GM21619 (cell line): ENCODE results near the gene LSS.
"Not testable (repeated sequence)": the region's sequence is repeated elsewhere in the genome, so short reads cannot be mapped to it uniquely, and the experiment has no call there.

Experiments used
- ATAC-seq: cut with Tn5 transposase; IDR thresholded peaks from one replicate; pipeline ENCODE4 v1.9.1; 2021; ENCODE audit not compliant: unreplicated experiment

LSS gene

DNA sequence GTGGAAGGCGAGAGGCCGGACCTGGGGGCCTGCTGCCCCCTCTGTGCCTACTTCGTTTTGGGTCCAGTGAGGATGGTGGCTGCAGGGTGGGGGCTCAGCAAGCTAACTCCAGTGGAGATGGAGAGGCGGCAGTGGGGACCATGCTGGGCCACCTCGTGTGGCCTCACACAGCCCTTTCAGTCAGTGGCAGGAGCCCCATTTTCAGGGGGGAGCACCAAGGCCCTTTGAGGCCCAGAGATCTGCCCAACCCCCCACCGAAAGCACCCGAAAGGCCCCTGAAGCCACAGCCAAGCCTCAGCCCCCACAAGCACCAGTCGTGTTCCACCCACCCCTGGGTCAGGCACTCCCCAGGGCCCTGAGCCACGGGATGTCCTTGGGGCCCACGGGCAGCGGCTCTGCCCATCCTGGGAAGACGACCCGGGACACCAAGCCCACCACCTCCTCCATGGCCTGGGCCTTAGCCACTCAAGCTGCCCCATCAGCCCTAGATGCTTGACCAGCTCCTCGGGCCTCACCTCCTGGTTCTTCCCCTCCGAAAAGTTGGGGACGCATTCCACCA is 73.5 kb downstream of the LSS start:
- no peak for ATAC-seq

DNA sequence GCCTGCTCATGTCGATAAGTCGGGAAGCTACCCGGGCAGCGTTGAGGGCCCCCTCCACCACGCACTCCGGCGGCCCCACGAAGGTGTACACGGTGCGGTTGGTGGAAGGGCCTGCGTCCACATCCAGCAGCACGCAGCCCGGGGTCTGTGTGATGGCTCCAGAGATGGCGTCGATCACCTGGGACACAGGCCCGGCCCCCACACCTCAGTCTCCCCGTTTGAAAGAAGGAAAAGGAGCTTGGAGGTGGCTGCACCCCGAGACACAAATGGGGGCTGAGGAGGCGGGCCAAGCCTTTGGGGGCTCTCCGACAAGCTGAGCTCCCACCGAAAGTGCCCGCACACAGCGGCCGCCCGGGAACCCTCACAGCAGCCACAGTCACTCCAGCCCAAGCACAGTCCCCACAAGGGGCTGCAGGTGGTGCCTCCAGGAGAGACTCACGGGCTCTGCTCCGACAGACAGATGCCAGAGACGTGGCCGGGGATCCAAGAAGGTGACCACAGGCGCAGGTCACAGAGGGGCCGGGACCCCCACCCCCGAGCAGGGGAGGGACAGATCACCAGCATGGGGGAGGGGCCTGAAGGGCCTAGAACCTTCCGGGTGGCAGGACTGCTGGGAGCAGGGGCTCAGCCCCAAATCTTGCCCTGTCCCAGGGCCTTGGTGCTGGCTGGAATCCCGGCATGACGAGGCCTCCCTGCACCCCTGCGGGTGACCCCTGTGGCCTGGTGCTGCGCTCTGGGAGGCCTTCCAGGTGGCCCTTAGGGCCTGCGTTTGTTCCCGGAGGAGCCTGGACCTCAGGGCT is 74.2 kb downstream of the LSS start:
- ATAC-seq, result no peak

DNA sequence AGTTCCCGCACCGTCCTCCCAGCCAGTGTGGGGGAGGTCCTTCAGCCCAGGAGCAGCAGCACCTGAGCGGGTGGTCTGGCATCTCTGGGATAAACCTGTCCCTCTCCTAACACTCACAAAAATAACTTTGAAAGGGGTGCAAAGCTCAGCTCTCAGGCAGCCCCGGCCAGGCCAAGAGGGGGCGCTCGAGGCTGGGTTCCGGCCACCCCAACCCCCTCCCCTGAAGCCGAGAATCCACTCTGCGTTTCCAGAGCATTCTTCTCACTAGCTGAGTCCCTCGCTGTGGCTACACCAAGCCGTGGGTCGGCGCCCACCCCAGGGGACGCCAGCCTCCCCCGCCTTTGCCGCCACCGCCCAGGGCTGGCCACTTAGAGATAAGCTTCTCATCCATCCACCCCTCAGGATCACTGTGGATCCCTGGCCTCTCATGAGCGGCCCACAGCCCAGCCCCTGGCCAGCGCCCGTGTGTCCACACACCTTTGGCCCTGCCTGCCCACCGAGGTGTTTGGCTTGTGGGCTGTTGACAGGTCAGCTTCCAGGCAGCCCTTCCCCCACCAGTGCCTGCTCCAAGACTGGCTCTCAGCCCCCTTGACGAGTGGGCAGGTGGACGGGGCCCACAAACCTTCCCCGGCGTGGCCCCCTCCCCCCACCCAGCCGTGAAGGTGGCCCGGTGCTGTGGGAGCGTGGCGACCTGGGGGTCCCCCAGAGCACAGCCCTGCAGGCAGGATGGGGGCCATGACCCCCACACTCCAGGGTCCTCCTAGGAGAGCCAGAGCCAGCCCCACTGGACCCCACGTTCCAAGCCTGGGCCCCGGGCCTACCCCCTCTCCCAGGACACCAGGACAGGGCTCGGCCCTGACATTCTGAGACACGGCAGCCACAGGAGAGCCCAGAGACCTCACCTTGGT is 75.1 kb downstream of the LSS start:
- no peak for ATAC-seq

DNA sequence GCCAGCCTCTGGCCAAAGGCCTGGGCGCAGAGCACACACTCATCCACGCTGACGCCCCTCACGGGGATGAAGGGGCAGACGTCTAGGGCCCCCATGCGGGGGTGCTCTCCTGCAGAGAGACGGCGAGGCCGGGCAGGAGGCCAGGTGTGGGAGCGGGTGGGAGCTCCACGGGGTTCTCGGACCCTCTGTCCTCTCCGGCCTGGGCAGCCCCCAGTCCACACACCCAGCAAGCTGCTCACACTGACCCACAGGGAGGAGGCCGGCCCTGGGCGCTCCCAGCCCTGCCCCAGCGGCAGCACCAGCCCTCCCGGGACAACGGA is 75.7 kb downstream of the LSS start:
- no peak for ATAC-seq

DNA sequence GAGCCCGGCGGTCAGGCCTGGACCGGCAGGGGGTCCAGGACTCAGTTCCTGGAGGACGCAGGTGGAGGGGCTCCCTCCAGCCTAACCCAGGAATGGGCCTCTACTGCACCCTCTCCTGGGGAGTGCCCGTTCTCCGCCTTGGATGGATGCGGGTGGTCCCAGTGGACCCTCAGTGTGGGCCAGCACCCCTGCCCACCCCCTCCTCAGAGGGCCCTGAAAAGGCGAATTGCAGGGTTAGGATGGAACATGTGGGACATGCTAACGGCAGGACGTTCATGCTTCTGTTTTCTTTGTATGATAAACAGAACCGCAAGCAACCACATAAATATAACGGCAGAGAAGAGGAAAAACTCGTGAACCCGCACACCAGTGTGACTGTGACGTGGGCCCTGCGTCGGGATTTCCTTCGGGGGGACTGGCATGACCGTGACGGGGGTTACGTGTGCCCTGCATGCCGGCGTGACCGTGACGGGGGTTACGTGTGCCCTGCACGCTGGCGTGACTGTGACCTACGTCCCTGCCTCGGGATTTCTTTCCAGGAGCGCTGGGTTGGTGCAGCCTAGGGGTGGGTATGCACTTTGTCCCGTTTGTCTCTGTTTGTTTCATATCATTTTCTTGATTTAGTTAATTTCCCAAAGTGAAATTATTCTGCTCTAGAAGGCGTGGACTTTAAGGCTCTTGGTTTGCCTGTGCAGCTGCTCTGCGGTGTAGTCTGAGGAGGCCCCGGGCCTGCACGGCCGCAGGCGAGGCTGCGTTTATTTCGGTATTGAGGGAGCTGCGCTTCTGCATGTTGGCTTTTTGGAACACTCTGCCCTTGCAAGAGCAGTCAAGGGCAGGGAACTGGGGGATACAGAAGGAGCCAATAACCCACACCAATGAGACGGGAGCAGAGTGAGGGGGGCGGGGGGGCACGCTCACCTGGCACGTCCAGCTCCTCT is 76.3 kb downstream of the LSS start:
- ATAC-seq, result no peak

DNA sequence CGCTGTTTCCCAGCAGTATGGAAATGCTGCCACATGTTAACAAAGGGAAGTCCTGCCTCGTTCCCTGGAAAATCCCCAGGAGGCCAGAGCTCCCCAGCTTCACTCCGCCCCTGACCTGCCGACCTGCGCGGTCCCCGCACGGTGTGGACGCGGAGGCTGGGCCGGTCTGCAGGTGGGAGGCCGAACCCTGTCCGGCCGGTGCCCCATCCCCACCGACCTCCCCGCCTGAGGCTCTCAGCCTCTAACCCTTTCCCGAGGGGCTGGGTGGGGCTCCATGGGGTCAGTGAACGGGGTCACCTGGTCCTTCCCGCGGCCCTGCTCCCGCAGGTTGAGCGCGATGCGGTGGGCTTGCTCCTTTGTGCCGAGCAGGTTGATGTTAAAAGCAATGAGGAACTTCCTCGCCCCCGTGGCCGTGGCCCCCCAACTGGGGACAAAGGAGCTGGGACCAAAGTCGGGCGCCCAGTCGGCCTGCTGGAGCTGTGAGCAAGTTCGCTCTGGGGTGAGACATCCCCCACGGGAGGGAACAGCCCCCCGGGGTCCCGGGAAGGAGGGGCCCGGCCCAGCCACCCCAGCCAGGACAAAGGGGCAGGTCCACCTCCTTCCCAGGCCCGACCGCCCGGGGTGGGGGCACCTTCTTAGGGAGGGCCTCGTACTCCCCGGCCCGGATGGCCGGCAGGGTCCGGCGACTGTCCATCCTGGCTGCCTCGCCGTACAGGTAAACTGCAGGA is 77.1 kb downstream of the LSS start:
- no peak for ATAC-seq

DNA sequence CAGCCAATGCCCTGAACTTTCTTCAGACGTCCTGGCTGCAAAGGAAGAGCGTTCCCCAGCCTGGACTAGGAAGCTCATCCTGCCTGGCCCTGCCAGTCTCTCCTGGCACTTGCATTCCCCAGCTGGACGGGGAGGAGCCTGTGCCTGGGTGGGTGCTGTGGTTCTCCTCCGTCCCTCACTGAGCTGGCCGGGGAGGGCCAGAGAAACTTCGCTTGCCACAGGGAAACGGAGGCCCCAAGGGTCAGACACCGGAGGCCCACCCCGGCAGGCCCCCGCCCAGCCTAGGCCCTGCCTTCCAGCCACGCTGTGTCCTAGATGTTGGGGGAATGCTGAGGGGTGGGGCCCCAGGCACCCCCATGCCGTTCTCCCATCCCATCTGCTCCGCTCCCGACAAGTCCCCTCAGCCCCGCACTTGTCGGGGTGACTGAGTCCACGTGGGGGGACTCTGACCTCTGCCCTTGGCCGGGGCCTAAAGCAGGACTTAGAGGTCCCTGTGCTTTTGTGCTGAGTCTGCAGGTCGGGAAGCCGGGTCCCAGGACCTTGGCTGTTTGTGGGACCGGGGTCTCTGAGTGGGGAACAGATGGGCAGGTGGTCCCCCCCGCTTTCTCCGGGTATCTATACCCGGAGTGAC is 78.0 kb downstream of the LSS start:
- ATAC-seq, result no peak

DNA sequence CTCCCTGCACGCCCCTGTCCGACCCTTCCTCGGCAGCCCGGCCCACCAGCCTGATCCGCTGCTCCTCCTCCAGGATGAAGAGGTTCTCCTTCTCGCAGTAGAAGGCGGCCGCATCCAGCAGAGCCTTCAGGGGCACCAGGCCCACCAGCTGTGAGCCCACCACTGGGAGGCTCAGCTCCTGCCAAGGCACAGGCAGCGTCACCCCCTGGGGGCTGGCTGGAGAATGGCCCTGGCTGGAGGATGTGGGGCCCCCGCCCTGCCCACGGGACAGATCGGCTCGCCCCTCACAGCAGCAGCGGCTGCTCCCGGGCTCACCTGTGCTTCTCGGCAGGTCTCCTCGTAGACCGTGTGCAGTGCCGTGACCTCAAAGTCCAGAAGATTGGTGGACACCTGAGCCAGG is 78.5 kb downstream of the LSS start:
- ATAC-seq, result no peak

DNA sequence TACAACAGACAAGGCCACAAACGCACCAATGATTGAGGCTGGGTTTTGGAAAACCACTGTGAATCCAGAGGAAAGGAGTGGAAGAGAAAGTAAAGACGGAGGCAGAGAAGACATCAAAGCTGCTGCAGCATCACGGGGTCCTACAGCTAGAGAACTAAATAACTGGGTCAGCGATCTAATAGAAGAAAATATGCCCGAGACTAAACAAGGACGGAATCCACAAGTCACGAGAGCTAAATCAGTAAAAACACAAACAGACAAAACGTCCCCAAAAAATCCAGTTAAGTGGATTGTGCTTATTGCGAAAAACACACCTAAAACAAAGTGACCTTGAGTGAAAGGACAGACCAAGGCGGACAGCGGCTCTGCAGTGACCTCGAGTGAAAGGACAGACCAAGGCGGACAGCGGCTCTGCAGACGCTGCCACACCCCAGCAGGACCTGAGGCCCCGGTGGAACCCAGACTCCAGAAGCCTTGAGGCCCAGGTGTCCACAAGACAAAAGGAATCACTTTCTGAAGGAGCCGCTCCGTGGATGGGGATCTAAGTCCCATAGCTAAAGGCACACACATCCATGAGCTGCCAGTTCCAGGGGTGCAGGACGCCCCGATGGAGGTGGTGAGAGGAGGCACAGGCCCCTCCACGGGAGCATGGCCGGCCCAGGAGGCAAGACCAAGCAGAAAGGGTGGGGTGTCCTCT is 79.2 kb downstream of the LSS start:
- no peak for ATAC-seq

DNA sequence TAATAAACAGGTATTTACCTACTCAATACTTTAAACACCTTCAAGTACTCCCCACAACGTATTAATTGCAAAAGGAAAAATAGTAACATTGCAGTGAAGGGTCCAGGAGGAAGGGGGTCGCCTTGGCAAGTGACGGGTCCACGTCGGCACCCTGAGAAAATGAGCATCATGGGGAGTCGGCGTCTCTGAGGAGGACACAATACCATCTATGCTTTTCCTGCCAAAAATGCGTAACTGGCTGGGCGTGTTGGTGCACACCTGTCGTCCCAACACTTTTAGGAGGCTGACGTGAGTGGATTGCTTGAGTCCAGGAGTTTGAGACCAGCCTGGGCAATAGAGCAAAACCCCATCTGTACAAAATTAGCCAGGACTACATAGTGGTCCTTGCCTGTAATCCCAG is 80.5 kb downstream of the LSS start:
- no peak for ATAC-seq

DNA sequence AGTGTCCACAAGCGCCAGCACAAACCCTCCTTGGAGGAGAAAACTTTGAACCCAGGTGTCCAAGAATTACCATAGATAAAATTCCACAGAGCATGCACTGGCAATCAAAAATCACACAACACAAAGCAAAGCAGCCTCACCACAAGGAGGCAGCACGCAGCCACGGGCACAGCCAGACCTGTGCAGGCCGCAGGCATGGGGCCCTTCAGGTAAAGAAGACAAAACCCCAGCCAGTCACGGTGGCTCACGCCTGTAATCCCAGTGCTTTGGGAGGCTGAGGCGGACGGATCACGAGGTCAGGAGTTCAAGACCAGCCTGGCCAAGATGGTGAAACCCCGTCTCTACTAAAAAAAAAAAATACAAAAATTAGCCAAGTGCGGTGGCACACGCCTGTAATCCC is 81.1 kb downstream of the LSS start:
- ATAC-seq, result not testable (repeated sequence)

DNA sequence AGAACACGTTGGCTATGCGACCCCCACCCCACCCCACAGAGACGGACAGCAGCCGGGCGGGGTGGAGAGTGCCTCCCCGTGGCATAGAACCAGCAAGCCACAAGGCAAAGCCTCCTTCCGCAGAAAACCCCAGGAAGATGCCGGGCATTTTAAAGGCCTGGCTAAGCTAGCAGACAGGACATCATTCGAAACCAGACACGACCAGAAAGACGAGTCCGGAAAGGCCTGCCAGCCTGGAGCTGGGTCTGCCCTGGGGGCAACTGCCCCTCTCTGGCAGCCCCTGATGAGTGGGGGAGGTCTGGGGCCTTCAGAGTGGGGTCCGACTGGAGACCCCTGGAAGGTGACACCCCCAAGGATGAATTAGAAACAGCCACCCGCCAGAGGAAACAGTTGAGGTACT is 81.7 kb downstream of the LSS start:
- ATAC-seq, result no peak

DNA sequence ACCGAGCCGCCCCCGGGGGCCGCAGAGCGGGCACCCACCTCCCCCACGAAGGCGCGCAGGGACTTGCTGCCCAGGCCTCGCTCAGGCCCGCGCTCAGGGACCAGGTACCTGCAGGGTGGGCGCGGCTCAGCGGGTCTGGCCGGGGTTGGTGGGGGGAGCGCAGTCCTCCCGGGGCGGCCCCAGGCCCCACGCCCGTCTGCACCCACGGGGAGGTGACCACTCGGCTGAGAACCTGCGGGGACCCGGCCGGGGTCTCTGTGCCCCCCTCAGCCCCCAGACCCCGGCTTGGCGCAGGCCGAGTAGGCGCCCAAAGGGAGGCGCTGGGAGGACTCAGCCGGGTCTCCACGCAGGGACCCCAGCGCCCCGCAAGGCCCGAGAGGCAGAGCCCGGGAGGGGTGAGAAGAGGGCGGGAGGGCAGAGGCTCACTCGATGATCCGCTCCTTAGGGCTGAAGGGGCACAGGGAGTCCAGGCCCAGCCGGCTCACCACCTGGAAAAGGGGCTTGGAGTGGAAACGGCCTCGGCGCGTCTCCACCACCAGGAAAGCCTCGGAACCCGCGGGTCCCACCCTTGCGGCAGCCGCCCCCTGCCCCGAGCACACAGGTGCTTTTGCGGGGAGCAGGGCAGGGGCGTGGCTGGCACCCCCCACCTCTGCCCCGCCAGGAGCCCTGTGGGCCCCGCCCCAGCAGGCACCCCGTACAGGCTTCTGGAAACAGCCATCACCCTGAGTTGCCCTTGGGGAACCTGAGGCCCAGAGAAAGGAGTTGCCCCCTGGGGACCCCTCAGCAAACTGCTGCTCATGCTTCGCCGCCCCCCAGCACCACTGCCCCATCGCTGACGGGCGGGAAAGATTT is 82.5 kb downstream of the LSS start:
- ATAC-seq, result no peak

DNA sequence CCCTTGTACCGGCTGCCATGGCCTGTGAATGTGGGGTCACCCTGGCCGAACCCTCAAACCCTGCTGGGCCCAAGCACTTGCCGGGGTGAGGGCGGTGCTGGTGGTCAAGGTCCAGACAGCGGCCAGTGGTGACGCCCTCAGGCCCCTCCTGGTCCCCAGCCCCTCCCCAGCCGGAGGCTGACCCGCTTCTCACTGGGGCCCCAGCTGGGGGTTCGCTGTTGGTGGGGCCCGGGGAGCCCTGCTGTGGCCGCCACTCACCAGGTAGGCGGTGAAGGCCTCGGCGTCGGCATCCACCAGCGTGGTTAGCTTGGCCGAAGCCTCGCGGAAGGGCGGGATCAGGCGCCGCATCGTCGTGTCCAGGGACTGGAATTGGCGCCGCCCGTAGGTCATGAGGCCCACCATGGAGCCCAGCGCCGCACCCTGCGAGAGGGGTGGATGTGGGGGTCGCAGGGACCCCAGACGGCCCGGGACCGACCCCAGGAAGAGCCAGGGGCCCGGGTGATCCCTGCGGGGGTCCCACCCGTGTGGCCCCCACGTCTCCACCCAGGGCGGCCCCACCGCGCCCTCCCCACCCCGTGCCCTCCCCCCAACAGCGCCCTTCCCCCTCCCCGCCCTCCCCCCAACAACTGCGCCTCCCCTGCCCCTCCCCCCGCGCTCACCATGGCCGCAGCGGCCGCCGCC is 83.3 kb downstream of the LSS start:
- no peak for ATAC-seq

DNA sequence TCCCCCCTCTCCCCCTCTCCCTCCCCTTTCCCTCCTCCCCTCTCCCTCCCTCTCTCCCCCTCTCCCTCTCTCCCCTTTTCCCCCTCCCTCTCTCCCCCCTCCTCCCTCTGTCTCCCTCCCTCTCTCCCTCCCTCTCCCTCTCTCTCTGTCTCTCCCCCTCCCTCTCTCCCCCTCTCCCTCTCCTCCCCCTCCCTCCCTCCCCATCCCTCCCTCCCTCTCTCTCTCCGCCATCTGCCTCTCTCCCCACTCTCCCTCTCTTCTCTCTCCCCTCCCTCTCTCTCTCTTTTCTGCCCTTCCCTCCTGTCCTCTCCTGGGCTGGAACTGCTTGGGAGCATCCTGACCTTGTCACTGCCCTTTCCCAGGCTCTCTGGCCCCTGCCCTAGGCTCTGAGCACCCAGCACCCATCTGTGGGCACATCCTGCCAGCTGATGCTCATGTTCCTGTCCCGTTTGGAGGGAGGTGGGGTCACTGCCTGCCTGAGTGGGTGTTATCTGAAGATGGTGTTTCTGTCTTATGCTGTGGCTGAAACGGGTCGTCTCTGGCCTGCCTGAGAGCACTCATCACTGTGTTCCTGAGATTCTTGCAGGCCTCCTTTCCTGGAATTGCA is 84.0 kb downstream of the LSS start:
- ATAC-seq, result no peak

DNA sequence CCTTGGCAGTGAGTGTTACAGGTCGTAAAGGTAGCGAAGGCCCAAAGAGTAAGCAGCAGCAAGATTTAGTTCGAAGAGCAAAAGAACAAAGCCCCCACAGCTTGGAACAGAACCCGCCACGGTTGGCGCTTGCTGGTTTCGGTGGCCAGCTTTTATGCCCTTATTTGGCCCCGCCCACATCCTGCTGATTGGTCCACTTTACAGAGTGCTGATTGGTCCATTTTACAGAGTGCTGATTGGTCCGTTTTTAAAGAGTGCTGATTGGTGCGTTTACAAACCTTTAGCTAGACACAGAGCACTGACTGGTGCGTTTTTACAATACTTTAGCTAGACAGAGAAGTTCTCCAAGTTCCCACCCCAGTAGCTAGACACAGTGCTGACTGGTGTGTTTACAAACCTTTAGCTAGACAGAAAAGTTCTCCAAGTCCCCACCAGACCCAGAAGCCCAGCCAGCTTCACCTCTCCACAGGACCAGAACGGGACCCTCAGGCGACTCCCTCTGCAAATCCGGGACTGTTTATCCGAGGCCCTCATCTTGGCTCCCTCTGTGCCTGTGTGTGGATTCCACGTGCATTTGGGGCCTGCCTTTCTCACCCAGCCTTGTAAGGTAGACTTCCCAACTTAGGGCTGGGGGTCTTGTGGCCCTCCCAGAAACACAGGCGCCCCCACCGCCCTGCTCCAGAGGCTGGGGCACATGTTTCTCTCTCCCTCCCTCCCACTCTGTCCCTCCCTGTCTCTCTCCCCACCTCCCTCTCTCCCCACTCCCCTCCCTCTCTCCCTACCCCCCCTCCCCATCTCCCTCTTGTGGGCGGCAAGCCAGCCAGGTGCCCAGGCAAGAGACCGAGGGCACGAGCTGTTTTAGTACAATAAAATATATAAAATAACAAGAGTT is 85.7 kb downstream of the LSS start:
- ATAC-seq, result no peak
